Erythroblast (primary cell): ENCODE data around the gene FANCC.

ENCODE experiments used
- GATA1 ChIP-seq: IDR thresholded peaks from 2 replicates; pipeline ENCODE4 v1.6.1; 2011; ENCODE audit warnings: low read depth, mild to moderate bottlenecking, control low read depth, low read length, moderate library complexity
- POLR2A ChIP-seq: IDR thresholded peaks from 2 replicates; pipeline ENCODE4 v1.6.1; 2011; ENCODE audit warnings: mild to moderate bottlenecking, low read length

- TF ChIP-seq POLR2A, result no peak
- no peak for TF ChIP-seq GATA1
Measured at GRCh38 chr9:95286151-95286550, 31.4 kb downstream of the FANCC start.
